Upper lobe of left lung (tissue), 6 donors: Measurements from ENCODE around the gene PTGDR. TPM values are rescaled to one million over a fixed set of nuclear protein-coding genes. Genes with fewer than 3 reads are reported as not detected.

Source experiments
- ATAC-seq, 2 donors: fragments of 200-7000 bp; cut with Tn5 transposase; one replicate each; pipeline ENCODE4 v1.9.1; 2022; ENCODE audit warnings: mild to moderate bottlenecking in 2 of 2, moderate library complexity in 2 of 2; ENCODE audit not compliant: low FRiP score in 2 of 2
- DNase-seq, 2 donors: peaks; one replicate each; pipeline ENCODE4 v3.0.0-alpha.2; 2019 to 2020
- H3K27ac ChIP-seq, 4 donors: fragments of 200-600 bp; sonication (generic); one replicate each; pipeline ENCODE4 v1.5.1; 2016 to 2019
- H3K27me3 ChIP-seq, 4 donors: fragments of 200-600 bp; sonication (generic); one replicate each; pipeline ENCODE4 v1.5.1; 2017 to 2019
- H3K36me3 ChIP-seq, 4 donors: fragments of 200-600 bp; sonication (generic); one replicate each; pipeline ENCODE4 v1.5.1; 2016 to 2019
- H3K4me1 ChIP-seq, 4 donors: fragments of 200-600 bp; sonication (generic); one replicate each; pipeline ENCODE4 v1.5.1; 2018 to 2019
- H3K4me3 ChIP-seq, 4 donors: fragments of 200-600 bp; sonication (generic); one replicate each; pipeline ENCODE4 v1.5.1; 2017 to 2019; ENCODE audit warnings: mild to moderate bottlenecking in 2 of 4, moderate library complexity in 1 of 4
- H3K9me3 ChIP-seq, 4 donors: fragments of 200-600 bp; sonication (generic); one replicate each; pipeline ENCODE4 v1.5.1; 2018 to 2019
- CTCF ChIP-seq, 6 experiments: fragments of 450-650 bp in 4 of 6; fragments of 200-600 bp in 2 of 6; sonication (generic) in 2 of 6; IDR thresholded peaks; one replicate each; pipeline ENCODE4 v1.5.1; 2016 to 2019; ENCODE audit warnings: antibody characterized with exemption in 6 of 6
- EP300 ChIP-seq, 4 donors: sonication (generic); formaldehyde crosslinking; IDR thresholded peaks; one replicate each; pipeline ENCODE4 v1.5.1; 2017; ENCODE audit warnings: antibody characterized with exemption in 4 of 4, control low read depth in 2 of 4
- POLR2A ChIP-seq, 4 donors: fragments of 450-650 bp; IDR thresholded peaks; one replicate each; pipeline ENCODE4 v1.5.1; 2016 to 2017; ENCODE audit warnings: antibody characterized with exemption in 4 of 4, mild to moderate bottlenecking in 2 of 4
- POLR2AphosphoS5 ChIP-seq, 2 donors: sonication (generic); formaldehyde crosslinking; IDR thresholded peaks; one replicate each; pipeline ENCODE4 v1.5.1; 2017; ENCODE audit warnings: antibody characterized with exemption in 2 of 2
- WGBS, 2 donors: methylation state at CpG; one replicate each; pipeline ENCODE4 v1.1.5; 2017 to 2018; 5-methylcytosine and 5-hydroxymethylcytosine counted together
- total RNA-seq, 6 donors: library from RNA; depleted of rRNA in 4 of 6; stranded (reverse); fragments of >200 nt in 4 of 6; gene quantifications; one replicate each; pipeline versions ENCODE4 v1.1.0 to v1.2.1, GENCODE V29; 2016 to 2021
- donor health status: DM: no; HTN: no; CAD: no; lungs with moderate emphysema.
- donor health status: DM: no; HTN: yes; CAD: no; lungs with severe emphysema.

The PTGDR gene
- total RNA-seq, 6 donors from 2014 or later, result 1.0 to 3.0 (median 1.7) TPM

DNA sequence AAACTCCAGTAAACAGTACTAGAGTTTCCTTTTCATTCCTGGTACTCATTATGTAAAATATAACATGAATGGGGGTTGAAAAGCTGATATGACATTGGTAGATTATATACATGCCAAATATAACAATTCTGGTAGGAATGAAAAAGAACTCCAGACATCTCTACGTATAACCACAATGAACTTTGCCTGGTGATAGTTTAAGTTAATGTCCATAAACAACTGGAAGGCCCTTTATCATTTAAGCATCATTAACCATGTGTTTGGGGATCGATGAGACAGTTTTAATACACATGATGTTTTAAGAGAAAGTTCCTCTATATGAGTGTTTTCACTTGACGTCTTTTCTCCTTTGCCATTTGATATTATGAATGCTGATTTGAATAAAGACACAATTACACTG is 52.4 kb downstream of the PTGDR start:
- ATAC-seq (no peak), DNase-seq (no peak)
- TF ChIP-seq EP300 (IDR thresholded peaks at IDR 0.05), result no peak
- no peaks in the 10 kb centered on the region for H3K36me3 ChIP-seq
- H3K4me3 ChIP-seq, result no peak overlapping the region
- H3K27me3 ChIP-seq, result no peaks in the 10 kb centered on the region
- H3K27ac ChIP-seq, result no peak overlapping the region
- peaks cover under 1 to 4% (median 3%) of the 10 kb centered on the region in 4 donors for H3K4me1 ChIP-seq
- 75 to 82% methylated on average over 3 of the region's 3 CpGs for WGBS, 2 donors
- H3K9me3 ChIP-seq, result peaks cover 0 to 10% (median 6%) of the 10 kb centered on the region in 4 donors

GRCh38 chr14:52325126-52325525 is 57.6 kb downstream of the PTGDR start:
- H3K4me3 ChIP-seq, result no peak overlapping the region
- peaks cover 8 to 11% (median 10%) of the 10 kb centered on the region in 4 donors for H3K4me1 ChIP-seq
- peaks cover 0 to 10% (median 6%) of the 10 kb centered on the region in 4 donors for H3K9me3 ChIP-seq
- 70 to 73% methylated on average over 3 of the region's 3 CpGs for WGBS, 2 donors
- ATAC-seq, result peak; percentile 75 to 80
- H3K36me3 ChIP-seq, result no peaks in the 10 kb centered on the region
- no peak for DNase-seq
- TF ChIP-seq CTCF (IDR thresholded peaks at IDR 0.05), result no peak
- TF ChIP-seq POLR2A (IDR thresholded peaks at IDR 0.05), result peak in 1 of 4 donors; percentile 12
- peak in 1 of 4 donors; percentile 36 for TF ChIP-seq EP300 (IDR thresholded peaks at IDR 0.05)
- TF ChIP-seq POLR2AphosphoS5 (IDR thresholded peaks at IDR 0.05), result peak in 1 of 2 donors; percentile 24
- H3K27me3 ChIP-seq, result no peaks in the 10 kb centered on the region
- H3K27ac ChIP-seq, result peak overlapping the region in 2 of 4 donors; percentile 11 to 46

DNA sequence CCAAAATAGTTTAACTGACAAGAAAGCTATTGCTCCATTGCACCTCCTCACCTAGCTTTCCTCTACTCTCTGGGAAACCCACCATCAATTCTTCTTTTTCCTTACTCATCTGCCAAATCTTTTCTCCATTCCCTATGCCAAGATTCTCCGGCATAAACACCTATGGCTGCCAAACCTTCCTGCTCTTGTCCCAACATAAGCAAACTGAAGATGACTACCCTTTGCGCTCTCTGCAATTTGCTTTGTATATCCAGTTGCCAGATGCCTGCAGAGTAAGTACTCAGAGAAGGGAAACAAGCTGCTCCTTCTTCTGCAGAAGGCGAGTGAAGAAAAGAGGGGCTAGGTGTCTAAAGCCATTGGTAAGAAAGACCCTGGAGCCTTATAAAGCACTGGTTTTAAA is 58.1 kb downstream of the PTGDR start:
- WGBS, 2 donors, result 87 to 89% methylated on average over 3 of the region's 3 CpGs
- H3K9me3 ChIP-seq, result peaks cover 0 to 10% (median 6%) of the 10 kb centered on the region in 4 donors
- peak overlapping the region in 1 of 4 donors; percentile 13 for H3K27ac ChIP-seq
- no peaks in the 10 kb centered on the region for H3K27me3 ChIP-seq
- DNase-seq, result no peak
- ATAC-seq, result no peak
- peaks cover 8 to 11% (median 10%) of the 10 kb centered on the region in 4 donors for H3K4me1 ChIP-seq
- no peak overlapping the region for H3K4me3 ChIP-seq
- no peaks in the 10 kb centered on the region for H3K36me3 ChIP-seq
- TF ChIP-seq CTCF (IDR thresholded peaks at IDR 0.05) (no peak), EP300 (IDR thresholded peaks at IDR 0.05) (no peak), POLR2A (IDR thresholded peaks at IDR 0.05) (no peak), POLR2AphosphoS5 (IDR thresholded peaks at IDR 0.05) (no peak)

Other genes starting within 250 kb of the PTGDR start
- gene NID2, start 198.6 kb upstream of the PTGDR start, total RNA-seq, result 10 to 100 TPM in 2 of 6 donors, 1 to 10 TPM in 4; 4.9 to 33.5 (median 8.3) TPM
- 10 to 100 TPM in 2 of 6 donors, 1 to 10 TPM in 4; 1.6 to 10.5 (median 8.5) TPM for gene PTGER2, start 46.6 kb downstream of the PTGDR start, total RNA-seq